ENCODE results near the gene ANKRD63.

ANKRD63 gene

GRCh38 chr15:40313531-40314398 is 30.9 kb upstream of the ANKRD63 start:
- no peak overlapping the region for H3K27ac ChIP-seq
- DNase-seq (ENCODE audit: low read depth, low spot score), result peak; percentile 31

DNA sequence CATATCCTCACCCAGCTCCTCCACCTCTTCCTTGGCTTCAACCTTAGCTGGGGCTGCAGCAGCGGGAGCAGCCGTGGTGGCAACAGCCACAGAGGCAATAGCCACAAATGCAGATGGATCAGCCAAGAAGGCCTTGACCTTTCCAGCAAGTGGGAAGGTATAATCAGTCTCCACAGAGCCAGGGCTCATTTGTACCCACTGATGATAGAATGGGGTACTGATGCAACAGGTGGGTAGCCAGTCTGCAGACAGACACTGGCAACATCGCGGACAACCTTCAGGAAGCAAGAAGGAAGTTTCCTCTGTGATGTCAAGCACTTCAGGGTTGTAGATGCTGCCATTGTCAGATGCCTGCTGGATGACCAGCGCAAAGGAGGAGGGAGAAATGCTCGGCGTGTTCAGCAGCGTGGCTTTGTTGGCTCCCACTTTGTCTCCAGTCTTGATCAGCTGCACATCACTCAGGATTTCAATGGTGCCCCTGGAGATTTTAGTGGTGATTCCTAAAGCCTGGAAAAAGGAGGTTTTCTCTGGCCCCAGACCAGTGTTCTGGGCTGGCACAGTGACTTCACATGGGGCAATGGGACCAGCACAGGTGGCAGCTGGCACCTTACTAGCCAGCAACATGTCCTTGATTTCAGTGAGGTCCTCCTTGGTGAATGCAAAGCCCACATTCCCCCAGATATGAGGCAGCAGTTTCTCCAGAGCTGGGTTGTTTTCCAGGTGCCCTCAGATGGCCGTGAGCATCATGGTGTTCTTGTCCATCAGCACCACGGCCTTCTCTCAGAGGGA is 29.7 kb upstream of the ANKRD63 start:
- no peak for DNase-seq (ENCODE audit: low read depth, low spot score)

GRCh38 chr15:40310993-40311392 is 28.1 kb upstream of the ANKRD63 start:
- no peak overlapping the region for H3K27ac ChIP-seq
- no peak for DNase-seq (ENCODE audit: low read depth, low spot score)

More for the DNA sequence above, 29.7 kb upstream of the ANKRD63 start:
- H3K27ac ChIP-seq, result no peak overlapping the region

DNA sequence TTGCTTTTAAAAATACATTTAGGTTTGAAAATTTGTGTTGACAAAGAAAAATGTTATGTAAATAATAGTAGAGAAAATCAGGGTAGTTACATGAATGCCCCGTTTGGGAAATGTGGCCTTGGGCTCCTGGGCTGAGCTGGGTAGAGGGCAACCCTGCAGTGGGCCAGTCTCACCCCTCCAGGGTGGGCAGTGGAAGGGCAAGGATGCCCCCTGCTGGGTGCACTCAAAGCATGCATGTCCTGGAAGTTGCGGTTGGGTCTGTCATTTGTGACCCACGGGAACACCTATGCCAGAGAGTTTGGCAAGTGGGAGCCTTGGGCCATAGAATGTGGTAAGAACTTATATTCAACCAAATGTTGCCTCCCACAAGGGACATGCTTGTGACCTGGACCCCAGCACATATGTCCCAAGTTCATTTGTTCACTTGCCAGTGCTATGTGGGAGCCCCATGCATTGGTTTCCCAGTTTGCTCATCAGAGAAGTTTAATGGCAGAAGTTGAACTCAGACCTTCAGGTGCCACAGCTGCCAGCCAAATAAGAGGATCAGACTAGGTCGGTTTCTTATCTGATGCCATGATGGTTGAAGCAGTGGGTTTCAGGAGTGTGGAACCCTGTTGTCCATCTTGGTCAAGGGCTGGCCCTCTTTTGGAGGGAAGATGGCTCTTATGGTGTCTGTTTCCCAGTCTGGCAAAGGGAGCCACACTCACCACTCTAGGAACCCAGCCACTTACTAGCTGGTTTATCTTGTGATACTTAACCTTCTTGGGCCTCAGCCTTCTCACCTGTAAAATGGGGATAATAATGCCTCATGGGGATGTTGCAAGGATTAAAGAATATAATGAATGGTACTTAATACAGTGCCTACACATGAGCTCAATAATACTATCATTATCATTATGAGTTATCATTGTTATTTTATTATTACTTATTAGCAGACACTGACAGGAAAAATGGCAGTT is 27.4 kb upstream of the ANKRD63 start:
- no peak overlapping the region for H3K27ac ChIP-seq
- DNase-seq (ENCODE audit: low read depth, low spot score), result no peak

DNA sequence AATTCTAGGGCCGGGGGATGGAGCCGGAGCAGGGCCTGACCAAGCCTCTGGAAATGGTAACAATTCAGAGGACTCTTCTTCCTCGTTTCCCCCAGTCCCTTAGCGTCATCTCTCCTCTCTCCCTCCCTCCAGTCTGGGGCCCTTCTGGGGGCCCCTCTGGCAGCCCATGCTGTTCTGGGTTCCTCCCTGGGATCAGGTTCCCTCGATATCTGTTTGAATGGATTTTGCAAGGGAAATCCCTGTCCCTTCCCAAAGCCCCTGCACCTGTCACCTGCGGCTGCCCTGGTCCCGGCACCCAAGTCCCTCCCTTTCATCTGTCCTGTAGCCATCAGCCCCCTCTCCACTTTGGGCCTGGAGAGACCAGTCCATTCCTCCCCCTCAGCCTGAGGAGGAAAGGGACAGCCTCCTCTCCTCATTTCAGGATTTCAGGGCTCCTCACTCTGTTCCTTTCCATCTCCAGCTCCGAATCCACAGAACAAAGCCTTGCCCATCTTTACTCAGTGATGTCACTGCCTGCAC is 26.5 kb upstream of the ANKRD63 start:
- no peak overlapping the region for H3K27ac ChIP-seq

GRCh38 chr15:40307421-40308211 is 24.8 kb upstream of the ANKRD63 start, which contains the start of gene PLCB2:
PLCB2 (minus strand) TSS chr15:40307935; CDS start chr15:40307672, 263 bp downstream.
- no peak for DNase-seq (ENCODE audit: low read depth, low spot score)
- no peak within 1 kb of the TSS for H3K27ac ChIP-seq

More for the DNA sequence above, 26.5 kb upstream of the ANKRD63 start:
- DNase-seq (ENCODE audit: low read depth, low spot score), result no peak

DNA sequence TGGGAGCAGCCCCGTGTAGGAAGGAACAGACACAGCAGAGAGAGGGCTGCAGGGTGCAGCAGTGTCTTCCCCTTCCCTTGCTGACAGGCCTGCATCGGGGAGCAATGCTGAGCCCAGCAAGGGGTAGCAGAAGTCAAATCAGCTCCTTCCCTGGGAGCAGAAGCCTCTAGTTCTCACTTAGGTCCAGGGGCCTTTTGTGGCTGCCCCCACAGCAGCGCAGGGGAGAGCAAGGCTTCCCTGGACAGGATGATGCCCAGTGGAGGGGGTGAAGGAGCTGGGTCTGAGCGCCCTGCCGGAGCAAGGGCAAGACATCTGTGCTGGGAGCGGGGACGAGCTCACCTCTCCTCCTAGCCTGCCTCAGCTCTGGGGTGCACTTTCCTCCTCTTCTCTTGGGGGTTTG is 24.0 kb upstream of the ANKRD63 start:
- DNase-seq (ENCODE audit: low read depth, low spot score), result no peak
- no peak overlapping the region for H3K27ac ChIP-seq

DNA sequence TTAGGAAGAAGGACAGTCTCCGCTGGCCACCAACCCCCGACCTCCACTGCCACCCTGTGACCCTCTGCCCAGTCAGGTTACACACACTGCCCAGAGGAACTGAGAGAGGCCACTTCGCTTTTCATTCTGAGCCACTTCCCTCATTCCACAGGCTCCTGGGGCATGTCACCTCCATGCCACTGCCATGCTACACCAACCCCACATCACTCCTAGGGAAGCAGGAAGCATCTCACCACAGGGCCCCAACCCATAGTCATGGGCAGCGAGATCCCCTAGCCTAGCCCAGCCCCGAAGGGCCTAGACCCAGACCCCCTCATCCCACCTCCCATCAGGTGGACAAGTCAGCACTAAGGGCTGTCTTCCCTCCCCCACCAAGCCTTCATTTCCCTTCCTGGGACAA is 23.5 kb upstream of the ANKRD63 start:
- H3K27ac ChIP-seq, result no peak overlapping the region
- no peak for DNase-seq (ENCODE audit: low read depth, low spot score)

GRCh38 chr15:40305281-40305680 is 22.4 kb upstream of the ANKRD63 start:
- no peak overlapping the region for H3K27ac ChIP-seq
- no peak for DNase-seq (ENCODE audit: low read depth, low spot score)

DNA sequence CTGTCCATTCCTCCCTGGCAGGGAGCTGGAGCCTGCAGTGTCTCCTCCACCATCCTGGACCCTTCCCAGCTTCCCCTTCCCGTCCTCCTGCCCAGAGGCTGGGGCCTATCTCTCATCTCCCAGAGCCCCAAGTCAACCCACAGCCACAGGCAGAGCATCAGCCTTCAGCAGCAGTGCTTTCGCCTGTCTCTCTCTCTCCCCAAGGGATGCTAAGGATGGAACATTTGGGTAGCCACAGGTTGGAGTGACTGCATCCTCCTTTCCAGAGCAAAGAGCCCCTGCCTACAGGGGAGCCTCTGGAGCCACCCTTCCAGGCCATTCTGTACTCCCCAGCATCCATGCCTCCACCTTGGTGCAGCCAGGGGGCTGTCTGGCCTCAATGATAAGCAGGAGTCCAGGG is 20.7 kb upstream of the ANKRD63 start:
- DNase-seq (ENCODE audit: low read depth, low spot score), result no peak
- no peak overlapping the region for H3K27ac ChIP-seq

DNA sequence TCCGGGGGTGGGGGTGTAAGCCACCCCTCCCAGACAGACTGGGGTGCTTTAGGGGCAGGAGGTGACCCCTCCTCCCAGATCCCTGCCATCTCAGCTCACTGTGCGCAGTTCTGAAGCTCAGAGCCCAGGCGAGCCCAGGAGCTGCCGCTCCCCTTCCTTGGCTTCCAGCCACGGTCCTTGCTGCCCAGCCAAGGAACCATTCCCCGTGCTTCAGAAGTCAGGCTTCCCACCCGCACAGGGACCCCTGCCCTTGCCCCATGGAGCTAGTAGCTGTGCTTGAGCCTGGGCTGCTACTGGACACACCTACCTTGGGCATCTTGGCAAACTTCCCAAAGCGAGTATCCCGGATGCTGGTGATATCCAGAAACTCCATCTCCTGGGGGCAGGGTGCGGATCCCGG is 20.1 kb upstream of the ANKRD63 start:
- DNase-seq (ENCODE audit: low read depth, low spot score), result no peak
- H3K27ac ChIP-seq, result no peak overlapping the region

- no peak overlapping the region for H3K27ac ChIP-seq
- no peak for DNase-seq (ENCODE audit: low read depth, low spot score)
Measured at GRCh38 chr15:40302288-40302886, 19.5 kb upstream of the ANKRD63 start.

GRCh38 chr15:40301467-40302179 is 18.8 kb upstream of the ANKRD63 start:
- no peak overlapping the region for H3K27ac ChIP-seq
- DNase-seq (ENCODE audit: low read depth, low spot score), result no peak

DNA sequence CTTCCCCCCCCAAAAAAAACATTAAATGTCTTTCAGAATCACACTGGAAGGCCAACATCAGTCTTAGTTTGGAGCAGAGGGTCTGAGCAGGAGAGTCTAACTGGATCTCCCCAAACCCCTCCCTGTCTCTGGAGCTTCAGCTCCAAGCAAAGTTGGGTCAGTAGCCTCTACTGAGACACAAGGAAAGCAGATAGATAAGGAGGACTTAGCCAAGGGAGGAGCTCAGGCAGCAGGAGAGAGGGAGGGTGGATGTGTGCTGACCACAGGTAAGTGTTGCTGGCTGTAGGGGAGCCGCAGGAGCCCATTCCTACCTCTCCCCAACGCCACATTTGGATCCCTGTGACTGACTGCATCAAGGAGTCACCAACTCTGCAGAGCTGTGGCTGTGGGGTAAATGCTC is 17.9 kb upstream of the ANKRD63 start:
- no peak overlapping the region for H3K27ac ChIP-seq
- DNase-seq (ENCODE audit: low read depth, low spot score), result no peak

GRCh38 chr15:40300367-40300766 is 17.5 kb upstream of the ANKRD63 start:
- H3K27ac ChIP-seq, result no peak overlapping the region
- DNase-seq (ENCODE audit: low read depth, low spot score), result no peak

DNA sequence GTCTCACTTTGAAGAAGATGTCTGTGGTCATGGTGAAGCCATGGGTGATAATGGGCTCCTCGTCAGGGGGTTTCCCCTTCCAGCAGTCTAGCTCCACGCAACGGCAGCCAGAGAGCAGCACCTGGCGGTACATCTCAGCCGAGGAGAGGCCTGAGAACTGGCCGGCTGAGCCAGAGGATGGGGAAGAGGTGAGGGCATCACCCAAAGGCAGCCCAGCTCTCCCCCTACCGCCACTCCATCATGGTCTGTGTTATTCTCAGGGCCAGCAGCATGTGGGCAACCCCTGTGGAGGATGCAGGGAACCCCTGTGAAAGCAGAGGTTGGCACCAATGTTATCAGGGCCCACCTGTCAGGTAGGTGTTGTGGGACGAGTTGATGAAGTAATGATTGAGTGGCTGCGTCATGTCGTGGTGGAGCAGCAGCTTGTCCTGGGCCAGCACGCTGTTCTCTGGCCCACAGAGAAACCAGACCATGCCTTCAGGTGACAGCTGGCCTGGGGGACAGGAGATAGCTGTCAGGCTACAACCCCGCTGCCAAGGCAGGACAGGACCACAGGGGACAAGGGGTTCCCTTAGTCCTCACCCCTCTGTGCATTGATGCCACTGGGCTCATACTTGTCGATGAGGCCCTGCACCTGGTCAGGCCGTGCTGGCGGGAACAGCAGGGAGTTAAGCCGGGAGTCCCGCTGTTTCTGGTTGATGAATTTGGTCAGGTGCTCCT is 15.5 kb upstream of the ANKRD63 start:
- no peak for DNase-seq (ENCODE audit: low read depth, low spot score)
- no peak overlapping the region for H3K27ac ChIP-seq

GRCh38 chr15:40297356-40297755 is 14.5 kb upstream of the ANKRD63 start:
- DNase-seq (ENCODE audit: low read depth, low spot score), result no peak
- H3K27ac ChIP-seq, result no peak overlapping the region
